B cell (primary cell): ENCODE data around the gene GMIP.

Experiments used
- CTCF ChIP-seq: fragments of 200-600 bp; IDR thresholded peaks from one replicate; pipeline ENCODE4 v1.8.0; 2022; ENCODE audit warnings: antibody characterized with exemption, mild to moderate bottlenecking
- EZH2 ChIP-seq: IDR thresholded peaks from 2 replicates; pipeline ENCODE4 v1.6.1; 2012; ENCODE audit warnings: borderline replicate concordance, low read depth, mild to moderate bottlenecking, moderate library complexity, low read length; ENCODE audit not compliant: insufficient read depth, poor library complexity, severe bottlenecking

GRCh38 chr19:19630426-19630825 lies 13.0 kb downstream of the GMIP start:
- no peak for TF ChIP-seq CTCF
- no peak for TF ChIP-seq EZH2
